ENCODE results near the gene PTH1R.

PTH1R gene

DNA sequence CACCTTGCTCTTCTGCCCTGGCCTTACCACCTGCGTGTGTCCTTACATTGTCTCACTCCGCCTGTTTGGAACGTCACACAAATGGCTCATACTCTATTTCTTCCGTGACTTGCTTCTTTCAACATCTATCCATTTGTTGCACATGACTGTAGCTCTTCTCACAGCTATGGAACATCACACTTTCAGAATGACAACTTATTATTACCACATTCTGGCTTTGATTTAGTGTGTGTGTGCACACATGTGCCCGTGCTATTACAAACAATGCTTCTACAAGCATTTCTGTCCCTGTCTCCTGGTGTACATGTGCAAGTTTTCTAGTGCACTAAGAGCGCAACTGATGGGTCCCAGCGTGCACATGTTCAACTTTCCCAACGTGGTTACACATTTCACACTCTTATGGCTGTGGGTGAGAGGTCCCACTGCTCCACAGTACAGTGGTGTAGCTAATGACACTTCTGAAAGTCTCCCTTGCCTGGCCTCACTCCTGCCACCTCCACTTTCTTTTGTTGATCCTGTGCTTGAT is 37.8 kb downstream of the PTH1R start:
- TF ChIP-seq MYC (IDR thresholded peaks at IDR 0.05; ENCODE audit: low read depth, low read length) (no peak), POLR2A (IDR thresholded peaks at IDR 0.05; ENCODE audit: extremely low read depth, insufficient read length) (no peak)
- TF ChIP-seq, protein P1, sequence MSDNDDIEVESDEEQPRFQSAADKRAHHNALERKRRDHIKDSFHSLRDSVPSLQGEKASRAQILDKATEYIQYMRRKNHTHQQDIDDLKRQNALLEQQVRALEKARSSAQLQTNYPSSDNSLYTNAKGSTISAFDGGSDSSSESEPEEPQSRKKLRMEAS (IDR thresholded peaks at IDR 0.05; ENCODE audit: low read depth, low read length): no peak
- TF ChIP-seq, protein P2, sequence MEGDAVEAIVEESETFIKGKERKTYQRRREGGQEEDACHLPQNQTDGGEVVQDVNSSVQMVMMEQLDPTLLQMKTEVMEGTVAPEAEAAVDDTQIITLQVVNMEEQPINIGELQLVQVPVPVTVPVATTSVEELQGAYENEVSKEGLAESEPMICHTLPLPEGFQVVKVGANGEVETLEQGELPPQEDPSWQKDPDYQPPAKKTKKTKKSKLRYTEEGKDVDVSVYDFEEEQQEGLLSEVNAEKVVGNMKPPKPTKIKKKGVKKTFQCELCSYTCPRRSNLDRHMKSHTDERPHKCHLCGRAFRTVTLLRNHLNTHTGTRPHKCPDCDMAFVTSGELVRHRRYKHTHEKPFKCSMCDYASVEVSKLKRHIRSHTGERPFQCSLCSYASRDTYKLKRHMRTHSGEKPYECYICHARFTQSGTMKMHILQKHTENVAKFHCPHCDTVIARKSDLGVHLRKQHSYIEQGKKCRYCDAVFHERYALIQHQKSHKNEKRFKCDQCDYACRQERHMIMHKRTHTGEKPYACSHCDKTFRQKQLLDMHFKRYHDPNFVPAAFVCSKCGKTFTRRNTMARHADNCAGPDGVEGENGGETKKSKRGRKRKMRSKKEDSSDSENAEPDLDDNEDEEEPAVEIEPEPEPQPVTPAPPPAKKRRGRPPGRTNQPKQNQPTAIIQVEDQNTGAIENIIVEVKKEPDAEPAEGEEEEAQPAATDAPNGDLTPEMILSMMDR (IDR thresholded peaks at IDR 0.05; ENCODE audit: low read depth, low read length): no peak
- no peak overlapping the region for H3K4me3 ChIP-seq (ENCODE audit: low read depth, low read length)
- no peak for DNase-seq (ENCODE audit: low read depth)

DNA sequence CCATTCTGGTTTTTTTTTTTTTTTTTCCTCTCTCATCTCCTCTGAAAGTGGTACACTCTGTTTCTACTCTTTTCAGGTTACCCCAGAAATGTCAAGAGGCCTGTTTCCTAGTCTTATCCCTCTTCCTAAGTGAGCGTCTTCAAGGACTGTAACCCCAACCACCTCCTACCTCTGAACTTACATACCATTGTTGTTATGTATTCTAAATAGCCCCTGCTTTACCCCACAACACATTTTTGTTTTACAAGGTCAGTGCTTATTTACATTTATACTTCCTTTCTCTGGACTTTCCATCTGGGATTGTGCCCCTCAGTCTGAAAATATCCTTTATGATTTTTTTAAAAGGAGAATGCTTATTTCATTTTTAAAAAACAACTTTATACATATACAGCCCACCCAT is 38.8 kb downstream of the PTH1R start:
- H3K4me3 ChIP-seq (ENCODE audit: low read depth, low read length): no peak overlapping the region
- no peak for TF ChIP-seq MYC (IDR thresholded peaks at IDR 0.05; ENCODE audit: low read depth, low read length)
- no peak for TF ChIP-seq POLR2A (IDR thresholded peaks at IDR 0.05; ENCODE audit: extremely low read depth, insufficient read length)
- TF ChIP-seq, protein P2 (IDR thresholded peaks at IDR 0.05; ENCODE audit: low read depth, low read length): no peak
- TF ChIP-seq, protein P1 (IDR thresholded peaks at IDR 0.05; ENCODE audit: low read depth, low read length): no peak
- DNase-seq (ENCODE audit: low read depth): no peak

DNA sequence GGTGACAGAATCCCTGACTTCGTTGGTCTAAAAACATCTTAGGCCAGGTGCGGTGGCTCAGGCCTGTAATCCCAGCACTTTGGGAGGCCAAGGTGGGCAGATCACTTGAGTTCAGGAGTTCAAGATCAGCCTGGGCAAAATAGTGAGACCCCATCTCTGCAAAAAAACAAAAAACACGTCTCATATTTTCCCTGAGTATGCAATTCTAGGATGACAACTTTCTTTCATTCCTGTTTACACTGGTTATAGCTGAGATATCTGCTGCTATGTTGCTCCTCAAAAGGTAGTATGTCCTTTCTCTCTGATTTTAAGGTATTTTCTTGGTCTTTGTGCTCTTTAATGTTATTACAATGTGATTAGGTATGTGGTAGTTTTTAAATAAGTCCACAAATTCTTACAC is 39.3 kb downstream of the PTH1R start:
- no peak overlapping the region for H3K4me3 ChIP-seq (ENCODE audit: low read depth, low read length)
- TF ChIP-seq, protein P2 (IDR thresholded peaks at IDR 0.05; ENCODE audit: low read depth, low read length): no peak
- TF ChIP-seq, protein P1 (IDR thresholded peaks at IDR 0.05; ENCODE audit: low read depth, low read length): no peak
- TF ChIP-seq POLR2A (IDR thresholded peaks at IDR 0.05; ENCODE audit: extremely low read depth, insufficient read length) (no peak), MYC (IDR thresholded peaks at IDR 0.05; ENCODE audit: low read depth, low read length) (no peak)
- no peak for DNase-seq (ENCODE audit: low read depth)

DNA sequence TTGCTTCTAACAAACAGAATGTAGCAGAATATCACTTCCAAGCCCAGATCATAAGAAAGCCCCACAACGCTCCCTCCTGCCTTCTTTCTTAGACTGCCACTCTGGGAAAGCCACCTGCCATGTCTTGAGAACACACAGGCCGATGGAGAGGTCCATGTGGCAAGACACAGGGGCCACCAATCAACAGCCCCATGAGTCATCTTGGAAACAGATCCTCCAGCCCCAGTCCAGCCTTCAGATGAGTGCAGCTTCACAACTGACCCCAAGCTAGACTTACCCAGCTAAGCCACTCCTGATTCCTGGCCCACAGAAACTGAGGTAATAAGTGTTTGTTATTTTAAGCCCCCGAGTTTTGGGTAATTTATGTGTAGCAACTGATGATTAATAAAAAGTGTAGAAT is 39.7 kb downstream of the PTH1R start:
- no peak for DNase-seq (ENCODE audit: low read depth)
- H3K4me3 ChIP-seq (ENCODE audit: low read depth, low read length): no peak overlapping the region
- TF ChIP-seq MYC (IDR thresholded peaks at IDR 0.05; ENCODE audit: low read depth, low read length): no peak
- TF ChIP-seq POLR2A (IDR thresholded peaks at IDR 0.05; ENCODE audit: extremely low read depth, insufficient read length): no peak

DNA sequence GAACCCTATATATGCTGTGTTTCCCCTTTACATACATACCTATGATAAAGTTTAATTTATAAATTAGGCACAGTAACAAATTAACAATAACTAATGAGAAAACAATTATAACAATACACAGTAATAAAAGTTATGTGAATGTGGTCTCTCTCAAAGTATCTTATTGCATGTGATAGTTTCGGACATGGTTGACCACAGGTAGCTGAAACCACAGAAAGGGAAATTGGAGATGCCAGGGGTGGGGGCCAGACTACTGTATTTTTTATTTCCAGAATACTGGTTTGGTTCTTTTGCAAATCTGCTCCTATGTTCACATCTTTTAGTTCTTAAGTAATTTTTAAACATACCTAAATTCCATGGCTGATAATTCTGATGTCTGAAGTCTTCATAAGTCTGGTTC is 40.7 kb downstream of the PTH1R start:
- TF ChIP-seq POLR2A (IDR thresholded peaks at IDR 0.05; ENCODE audit: extremely low read depth, insufficient read length): no peak
- no peak for DNase-seq (ENCODE audit: low read depth)
- H3K4me3 ChIP-seq (ENCODE audit: low read depth, low read length): no peak overlapping the region

DNA sequence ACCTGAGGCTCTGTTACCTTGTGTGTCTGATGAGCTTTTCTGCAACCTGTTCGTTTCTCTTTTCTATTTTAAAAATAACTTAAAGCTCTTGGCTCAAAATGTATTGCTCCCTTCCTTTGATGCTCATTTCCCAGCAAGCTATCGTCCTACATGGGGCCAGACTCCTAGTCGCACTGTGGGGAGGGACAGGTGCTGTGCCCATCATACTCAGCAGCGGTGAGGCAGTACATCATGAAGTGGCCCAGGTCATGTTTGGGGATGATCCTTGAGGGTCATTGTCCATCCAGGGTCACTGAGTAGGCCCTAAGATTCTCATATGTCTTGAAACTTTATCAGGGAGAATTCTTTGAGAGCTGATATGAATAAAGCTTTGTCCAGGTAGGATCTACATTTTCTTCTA is 41.1 kb downstream of the PTH1R start:
- H3K4me3 ChIP-seq (ENCODE audit: low read depth, low read length): no peak overlapping the region
- DNase-seq (ENCODE audit: low read depth): no peak
- TF ChIP-seq, protein P1 (IDR thresholded peaks at IDR 0.05; ENCODE audit: low read depth, low read length): no peak
- TF ChIP-seq, protein P2 (IDR thresholded peaks at IDR 0.05; ENCODE audit: low read depth, low read length): no peak
- TF ChIP-seq POLR2A (IDR thresholded peaks at IDR 0.05; ENCODE audit: extremely low read depth, insufficient read length) (no peak), MYC (IDR thresholded peaks at IDR 0.05; ENCODE audit: low read depth, low read length) (no peak)

DNA sequence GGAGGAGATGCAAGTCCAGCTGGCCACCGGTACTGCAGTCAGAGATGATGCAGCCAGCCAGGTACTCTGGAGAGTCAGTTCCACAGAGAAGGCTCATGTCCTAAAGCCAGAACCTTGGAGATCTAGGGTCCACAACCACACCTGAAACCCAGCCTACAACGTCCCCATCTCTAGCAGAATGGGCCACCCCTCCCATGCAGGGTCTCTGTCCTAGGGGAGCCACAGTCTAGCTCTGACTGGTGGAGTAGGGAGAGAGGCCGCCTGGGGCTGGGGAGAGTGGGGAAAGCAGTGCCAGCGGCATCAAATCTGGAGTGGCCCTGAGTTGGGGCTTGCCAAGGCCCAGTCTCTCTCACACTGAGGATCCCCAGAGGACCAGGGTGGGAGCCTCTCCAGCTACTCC is 43.5 kb downstream of the PTH1R start:
- no peak for DNase-seq (ENCODE audit: low read depth)
- H3K4me3 ChIP-seq (ENCODE audit: low read depth, low read length): no peak overlapping the region
- TF ChIP-seq MYC (IDR thresholded peaks at IDR 0.05; ENCODE audit: low read depth, low read length) (no peak), POLR2A (IDR thresholded peaks at IDR 0.05; ENCODE audit: extremely low read depth, insufficient read length) (no peak)
- TF ChIP-seq, protein P1 (IDR thresholded peaks at IDR 0.05; ENCODE audit: low read depth, low read length): no peak
- TF ChIP-seq, protein P2 (IDR thresholded peaks at IDR 0.05; ENCODE audit: low read depth, low read length): no peak

Data from NB4 (cell line).